8988T (cell line): ENCODE measurements around the gene BTBD6.
A peak's percentile ranks its signal among the peaks of the same experiment; 100 is the strongest.

Experiments used
- DNase-seq: peaks from one replicate; pipeline ENCODE4 v3.0.0; 2011

BTBD6 gene

GRCh38 chr14:105248368-105249181 is at the start of gene BTBD6:
Gene BTBD6 (plus strand): TSS chr14:105248533. CDS start chr14:105248712, 179 bp downstream.
- DNase-seq, result no peak

DNA sequence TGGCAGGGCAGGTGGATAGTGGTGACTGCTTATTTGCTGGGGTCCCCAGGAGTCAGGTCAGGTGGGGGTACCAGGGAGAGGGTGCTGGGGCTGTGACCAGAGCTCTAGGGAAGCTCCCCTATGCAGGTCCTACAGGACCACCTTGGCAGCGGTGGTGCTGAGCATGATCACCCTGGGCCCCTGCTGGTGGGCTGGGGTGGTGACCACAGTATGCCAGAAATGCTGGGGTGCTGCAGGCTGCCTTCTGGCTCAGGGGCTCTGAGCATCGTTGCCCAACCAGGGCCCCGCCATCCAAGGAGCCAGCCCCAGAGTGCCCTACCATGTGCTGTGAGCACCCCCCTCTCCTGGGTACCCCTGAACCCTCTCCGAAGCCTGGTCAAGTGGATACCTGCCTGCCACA is 49.7 kb upstream of the BTBD6 start:
- no peak for DNase-seq

DNA sequence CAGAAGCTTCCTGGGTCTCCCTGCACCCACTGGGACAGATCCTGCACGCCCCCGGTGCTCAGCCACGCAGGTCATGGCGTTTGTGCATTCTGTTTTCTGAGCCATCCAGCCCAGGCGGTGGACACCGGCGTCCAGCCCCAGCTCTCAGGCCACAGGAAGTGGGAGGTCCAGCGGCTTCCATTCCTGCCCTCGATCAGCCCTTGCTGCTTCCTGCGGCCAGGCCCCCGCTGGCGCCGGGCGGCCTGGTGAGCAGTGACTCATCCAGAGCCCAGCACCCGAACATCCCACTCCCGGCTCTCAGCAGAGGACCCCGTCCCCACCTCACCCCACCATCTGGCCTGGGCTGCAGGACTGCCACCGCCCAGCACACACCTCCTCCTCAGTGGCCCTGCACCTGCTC is 49.2 kb upstream of the BTBD6 start:
- DNase-seq, result no peak

DNA sequence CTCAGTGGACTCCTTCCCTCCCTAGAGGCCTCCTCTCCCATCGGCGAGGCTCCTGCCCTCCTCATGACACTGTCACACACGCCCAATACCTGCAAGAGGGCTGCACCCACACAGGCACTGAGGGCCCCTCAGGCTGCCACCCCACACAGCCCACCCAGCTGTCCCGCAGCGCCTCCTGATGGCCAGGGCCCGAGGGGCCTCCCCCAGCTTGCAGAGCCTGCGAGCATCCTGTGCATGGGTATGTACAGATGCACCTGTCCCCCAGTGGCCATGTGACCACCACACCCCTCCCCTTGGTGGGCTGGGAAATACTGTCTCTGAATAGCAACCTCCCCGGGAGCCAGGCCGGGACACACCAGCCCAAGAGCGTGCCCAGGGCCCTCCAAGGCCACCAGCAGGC is 48.3 kb upstream of the BTBD6 start:
- DNase-seq, result no peak

- no peak for DNase-seq
Measured at GRCh38 chr14:105200641-105201040, 47.7 kb upstream of the BTBD6 start.

DNA sequence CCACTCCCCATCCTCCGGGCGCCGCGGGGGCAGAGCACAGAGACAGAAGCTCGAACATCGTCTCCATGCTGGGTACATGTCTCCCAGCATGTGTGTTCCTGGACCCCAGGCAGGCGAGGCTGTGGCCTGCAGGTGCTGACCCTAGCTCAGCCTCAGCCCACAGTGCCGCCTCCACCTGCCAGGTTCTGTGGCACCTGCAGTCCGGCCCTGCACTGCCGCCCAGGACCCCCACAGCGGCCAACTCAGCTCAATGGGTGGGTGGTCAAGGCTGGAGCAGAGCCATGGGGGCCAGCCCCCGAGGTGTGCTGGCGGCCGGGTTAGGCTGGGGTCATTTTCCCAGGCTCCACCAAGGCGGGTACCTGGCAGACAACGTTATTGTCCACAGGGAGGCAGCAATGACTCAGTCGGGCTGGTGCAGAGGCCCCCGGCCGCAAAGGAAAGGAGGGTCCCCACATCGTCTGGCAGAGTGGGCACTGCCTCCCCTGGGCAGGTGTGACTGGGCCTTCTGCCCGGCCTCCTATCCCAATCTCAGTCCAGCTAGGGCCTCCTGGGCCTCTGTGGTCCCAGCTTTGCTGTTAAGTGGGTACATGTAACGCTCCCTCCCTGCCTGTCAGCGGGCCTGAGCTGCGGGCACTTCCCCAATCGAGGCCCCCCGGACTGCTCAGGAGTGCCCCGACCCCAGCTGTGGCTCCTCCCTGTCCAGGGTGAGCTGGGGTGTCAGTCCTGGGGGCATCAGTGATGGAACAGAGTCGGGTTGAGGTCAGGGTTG is 47.0 kb upstream of the BTBD6 start:
- no peak for DNase-seq

DNA sequence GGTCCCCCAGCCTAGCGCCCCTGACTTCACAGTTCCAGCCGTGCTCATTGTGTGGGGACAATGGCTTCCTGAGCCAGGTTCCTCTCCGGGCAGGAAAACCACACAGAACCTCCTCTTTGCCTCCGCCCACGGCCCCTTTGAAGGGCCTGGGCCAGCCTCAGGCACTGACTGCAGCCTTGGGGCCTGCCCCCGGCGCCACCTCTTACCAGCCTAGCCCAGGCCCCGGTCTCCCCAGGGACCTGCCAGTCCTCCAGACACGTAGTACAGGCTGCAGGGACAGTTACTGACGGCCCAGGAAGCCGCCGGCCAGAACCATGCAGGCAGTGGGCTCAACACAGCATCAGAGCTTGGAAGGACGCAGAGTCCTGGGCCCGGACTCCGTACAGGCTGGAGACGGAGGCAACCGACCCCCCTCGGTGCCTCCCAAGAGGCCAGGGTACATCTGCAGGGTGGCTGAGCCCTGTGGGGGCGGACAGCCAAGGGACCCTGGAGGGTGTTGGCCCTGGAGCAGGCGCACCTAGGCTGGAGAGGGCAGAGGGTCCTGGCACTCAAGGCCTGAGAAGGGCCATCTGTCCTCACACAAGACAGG is 46.3 kb upstream of the BTBD6 start:
- no peak for DNase-seq

DNA sequence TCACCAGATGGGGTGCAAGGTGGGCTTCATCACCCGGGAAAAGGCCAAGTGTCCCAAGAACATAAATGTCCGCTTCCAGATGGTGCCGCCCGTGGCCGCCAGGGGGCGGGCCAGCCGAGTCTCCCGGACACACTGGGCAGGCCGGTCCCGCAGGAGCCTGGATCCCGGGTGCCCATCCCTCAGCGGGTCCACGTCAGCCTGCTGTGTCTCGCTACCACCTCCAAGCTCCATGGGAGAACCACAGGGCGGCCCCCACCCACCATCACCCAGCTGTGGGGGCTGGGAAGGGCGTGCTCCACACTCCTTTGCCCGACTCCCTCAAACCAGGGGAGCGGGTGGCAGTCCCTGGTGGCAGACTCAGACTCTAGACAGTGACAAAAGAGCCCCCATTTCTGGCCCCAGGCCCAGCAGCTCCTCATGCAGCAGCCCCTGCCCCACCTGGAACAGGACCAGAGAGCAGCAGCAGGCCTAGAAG is 45.2 kb upstream of the BTBD6 start:
- peak; percentile 95 for DNase-seq

DNA sequence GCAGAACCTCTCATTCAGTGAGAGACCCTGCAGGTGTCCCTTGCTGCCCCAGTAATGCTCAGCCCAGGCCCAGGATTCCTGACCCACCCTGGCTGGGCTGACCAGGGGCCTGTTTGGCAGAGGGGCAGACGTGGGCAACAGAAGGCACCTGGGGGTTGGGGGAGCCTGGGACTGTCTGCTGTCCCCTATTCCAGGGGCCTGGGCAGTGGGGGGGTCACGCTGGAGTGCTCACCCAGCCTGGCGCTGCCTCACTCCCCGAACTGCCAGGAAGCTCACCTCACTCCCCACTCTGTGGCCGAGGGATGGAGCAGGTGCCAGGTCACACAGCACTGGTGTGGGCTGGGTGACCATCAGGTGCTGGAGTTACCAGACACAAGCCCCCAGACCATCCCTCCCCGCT is 44.6 kb upstream of the BTBD6 start:
- no peak for DNase-seq

DNA sequence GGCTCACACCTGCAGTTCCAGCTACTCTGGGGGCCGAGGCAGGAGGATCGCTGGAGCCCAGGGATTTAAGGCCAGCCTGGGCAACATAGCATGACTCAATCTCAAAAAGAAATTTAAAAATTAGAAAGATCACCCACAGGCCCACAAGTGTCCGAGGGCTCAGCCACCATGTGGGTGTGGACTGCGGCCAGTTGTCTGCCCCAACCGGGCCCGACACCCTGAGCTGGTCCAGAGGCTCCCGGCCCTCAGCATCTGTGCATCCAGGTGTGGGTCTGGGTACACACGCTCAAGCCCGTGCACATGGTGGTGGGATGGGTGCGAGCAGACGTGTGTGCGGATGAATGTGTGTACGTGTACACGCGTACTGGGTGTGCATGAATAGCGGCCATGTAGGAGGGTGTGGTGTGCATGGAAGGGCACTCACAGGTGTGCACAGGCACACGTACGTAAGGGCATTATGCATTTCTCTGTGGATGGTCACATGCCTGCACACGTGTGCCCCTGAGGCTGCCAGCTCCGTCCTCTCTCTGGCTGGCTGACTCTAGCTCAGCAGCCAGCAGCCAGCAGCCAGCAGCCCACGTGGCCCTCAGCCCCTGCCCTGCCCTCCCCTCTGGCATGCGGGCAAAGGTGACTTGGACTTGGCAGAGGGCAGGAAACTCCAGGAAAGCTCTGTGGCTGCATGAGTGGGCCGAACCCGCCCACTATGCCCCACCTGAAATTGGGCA is 44.0 kb upstream of the BTBD6 start:
- DNase-seq, result no peak

DNA sequence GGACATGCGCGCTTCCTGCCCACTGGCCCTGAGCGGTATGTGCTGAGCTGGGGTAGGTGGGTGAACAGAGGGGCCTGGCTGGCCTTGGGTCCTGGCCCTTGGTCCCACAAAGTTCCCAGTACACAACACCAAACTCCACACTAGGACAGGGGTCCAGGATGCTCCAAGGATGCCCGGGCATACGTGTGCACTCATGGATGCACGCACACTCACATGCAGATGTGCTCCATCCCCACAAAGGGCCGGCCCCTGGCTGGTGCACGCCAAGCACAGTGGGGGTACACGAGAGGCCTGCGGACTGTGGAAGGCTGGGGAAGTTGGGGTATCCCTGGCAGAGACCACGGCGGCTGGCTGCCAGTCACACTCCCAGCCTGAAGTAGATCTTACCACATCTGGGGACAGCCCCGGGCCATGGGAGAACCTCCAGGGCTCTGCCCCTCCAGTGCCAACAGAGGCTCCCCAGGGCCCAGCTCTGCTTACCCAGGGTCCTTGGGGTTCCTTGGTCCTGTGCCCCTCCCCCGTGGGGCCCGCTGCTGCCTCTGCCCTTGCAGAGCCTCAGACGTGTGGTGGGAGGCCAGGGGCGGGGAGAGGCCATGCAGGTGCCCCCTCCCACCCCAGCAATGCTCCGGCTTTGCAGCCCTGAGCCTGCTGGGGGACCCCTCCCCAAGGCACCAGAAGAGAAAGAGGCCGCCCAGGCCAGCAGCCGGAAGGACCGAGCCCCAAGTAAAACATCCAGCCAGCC is 43.2 kb upstream of the BTBD6 start:
- no peak for DNase-seq

DNA sequence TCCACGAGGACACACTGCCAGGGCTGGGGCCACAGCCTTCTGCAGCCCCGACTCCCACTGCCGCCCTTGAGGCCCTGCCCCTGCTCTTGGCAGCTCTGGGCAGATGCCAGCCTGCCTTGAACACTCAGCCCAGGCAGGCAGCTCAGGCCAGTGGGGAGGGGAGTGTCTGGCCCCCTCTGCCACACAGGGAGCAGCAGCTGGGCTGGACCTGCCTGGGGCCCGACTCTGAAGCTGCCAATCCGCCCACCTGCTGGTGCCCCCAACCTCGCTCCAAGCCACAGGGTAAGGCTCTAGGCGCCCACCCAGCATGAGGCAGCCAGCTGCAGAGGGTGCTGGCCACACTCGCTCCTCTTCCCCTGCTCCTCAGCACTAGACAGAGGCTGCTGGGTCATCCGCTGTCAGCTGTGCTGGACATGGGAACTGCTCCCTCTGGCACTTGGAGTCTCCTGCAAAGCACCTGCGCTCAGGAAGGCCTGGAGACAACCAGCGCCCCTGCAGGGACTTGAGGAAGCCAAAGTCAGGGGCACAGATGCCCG is 42.6 kb upstream of the BTBD6 start:
- no peak for DNase-seq

GRCh38 chr14:105206873-105207272 is 41.5 kb upstream of the BTBD6 start:
- DNase-seq, result no peak

- DNase-seq, result peak; percentile 88
Measured at GRCh38 chr14:105207460-105207901, 40.9 kb upstream of the BTBD6 start.

DNA sequence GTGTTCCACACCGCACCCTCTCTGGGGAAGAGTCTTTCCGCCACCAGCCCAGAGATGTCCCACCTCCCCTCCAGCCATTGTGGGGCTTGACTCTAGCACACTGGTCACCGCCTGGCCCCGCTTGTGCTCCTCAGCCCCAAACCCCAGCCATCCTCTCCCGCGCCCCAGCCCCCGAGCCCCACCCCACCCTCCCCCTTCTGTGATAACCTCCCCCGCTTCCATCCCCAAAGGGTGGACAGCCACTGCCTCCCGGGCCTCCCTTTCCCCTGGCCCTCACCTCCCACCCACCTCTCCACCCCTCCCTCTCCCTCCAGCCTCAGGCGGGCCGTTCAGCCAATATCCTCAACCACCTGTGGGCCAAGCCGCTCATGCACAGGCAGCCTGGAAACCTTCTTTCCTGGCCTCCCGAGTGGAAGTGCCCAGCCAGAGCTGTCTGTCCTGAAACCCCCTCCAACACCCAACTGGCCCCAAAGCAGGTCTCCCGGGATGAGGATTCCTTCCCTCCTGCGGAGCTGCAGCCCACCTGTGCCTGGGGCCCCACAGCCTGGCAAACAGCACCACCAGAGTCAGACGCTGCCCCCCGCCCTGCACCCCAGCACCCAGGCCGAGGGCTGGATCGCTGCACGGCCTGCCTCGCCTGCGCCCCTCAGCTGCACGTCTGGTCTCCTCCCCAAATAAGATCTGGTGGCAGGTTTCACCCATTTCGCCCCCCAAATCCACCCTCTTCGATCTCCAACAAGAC is 40.2 kb upstream of the BTBD6 start:
- no peak for DNase-seq

- DNase-seq, result no peak
Measured at GRCh38 chr14:105208738-105209075, 39.6 kb upstream of the BTBD6 start.

DNA sequence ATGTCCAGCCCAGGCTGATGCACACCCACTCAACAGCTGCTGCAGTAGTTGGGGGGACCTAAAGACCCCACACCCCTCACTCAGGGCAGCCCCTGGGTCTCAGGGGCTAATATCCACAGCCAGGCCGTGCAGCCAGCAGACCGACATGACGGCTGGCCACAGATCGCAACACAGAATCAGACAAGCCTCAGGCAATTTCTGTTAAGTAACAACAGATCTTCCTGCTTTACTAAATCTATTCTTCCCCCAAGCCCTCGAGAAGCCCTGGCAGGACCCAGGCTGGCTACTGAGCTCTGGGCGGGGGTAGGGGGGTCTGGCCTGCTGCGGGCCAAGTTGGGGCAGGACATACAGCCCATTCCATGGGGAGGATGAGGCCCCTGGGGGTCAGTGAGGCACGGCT is 39.2 kb upstream of the BTBD6 start:
- DNase-seq, result no peak

- no peak for DNase-seq
Measured at GRCh38 chr14:105209646-105210045, 38.7 kb upstream of the BTBD6 start.

DNA sequence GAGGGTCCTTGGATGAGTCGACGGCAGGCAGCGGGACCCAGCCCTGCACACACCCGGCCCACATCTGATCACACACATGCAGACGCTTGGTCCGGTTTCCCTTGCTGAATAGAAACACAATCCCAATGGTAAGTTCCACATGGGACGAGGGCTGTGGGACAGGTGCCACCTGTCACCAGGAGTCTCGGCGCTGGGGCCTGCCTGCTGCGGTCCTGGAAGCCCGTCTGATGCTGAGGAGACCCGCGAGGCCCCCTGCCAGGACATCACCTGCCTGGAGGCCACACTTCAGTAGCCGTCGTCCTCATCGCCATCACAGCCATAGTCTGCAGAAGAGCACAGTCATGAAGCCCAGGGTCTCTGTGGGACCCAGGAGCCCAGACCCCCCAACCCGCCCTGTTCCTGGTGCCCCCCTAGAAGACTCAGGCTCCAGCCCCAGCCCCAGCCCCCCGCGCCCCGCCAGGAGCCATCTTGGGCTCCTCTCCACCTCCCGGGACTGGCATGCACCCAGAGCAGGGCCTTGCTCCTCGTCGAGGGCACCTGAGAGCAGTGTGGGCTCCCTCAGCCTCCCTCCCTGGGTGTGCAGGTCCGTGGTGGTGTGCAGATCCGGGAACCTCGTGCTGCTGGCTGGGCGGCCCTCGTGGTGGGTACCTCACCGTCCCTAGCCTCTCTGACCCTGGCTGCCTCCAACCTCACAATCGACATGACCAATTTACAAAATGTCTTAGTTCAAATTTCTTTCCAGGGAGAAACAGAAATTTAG is 37.9 kb upstream of the BTBD6 start:
- DNase-seq, result no peak

GRCh38 chr14:105211086-105211757 is 37.1 kb upstream of the BTBD6 start:
- no peak for DNase-seq
